Measurements from ENCODE around the gene TMEM119. TPM values are rescaled to one million over a fixed set of nuclear protein-coding genes. Genes with fewer than 3 reads are reported as not detected.
"Not testable (repeated sequence)": the region's sequence is repeated elsewhere in the genome, so short reads cannot be mapped to it uniquely, and the experiment has no call there.

The TMEM119 gene
- total RNA-seq, 1 donor: 83.3 TPM

DNA sequence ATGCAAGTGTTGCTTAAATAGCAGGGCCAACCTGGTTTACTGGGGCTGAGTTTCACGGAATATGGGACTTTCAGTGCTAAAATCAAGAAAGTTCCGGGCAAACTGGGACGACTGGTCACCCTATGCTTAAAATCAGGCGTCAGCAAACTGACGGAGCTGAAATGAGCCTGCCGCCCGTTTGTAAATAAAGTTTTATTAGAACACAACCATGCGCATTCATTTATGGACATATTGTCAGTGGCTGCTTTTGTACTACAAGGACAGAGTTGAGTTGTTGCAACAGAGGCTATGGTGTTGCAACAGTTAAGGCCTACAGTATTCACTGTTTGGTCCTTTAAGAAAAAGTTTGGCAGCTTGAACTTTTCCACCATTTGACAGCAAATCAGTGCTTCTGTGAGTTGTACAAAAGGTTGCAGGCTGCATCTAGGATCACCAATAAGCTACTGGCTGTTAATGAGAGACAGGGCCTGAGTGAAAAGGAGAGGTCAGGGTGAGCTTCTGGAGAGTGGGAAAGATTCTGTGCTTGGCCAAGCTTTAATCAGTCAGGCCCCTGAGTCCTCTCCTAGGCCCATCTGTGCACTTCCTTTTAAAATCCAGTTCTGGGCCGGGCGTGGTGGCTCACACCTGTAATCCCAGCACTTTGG, 22.5 kb upstream of the TMEM119 start:
- TF ChIP-seq, protein P1, sequence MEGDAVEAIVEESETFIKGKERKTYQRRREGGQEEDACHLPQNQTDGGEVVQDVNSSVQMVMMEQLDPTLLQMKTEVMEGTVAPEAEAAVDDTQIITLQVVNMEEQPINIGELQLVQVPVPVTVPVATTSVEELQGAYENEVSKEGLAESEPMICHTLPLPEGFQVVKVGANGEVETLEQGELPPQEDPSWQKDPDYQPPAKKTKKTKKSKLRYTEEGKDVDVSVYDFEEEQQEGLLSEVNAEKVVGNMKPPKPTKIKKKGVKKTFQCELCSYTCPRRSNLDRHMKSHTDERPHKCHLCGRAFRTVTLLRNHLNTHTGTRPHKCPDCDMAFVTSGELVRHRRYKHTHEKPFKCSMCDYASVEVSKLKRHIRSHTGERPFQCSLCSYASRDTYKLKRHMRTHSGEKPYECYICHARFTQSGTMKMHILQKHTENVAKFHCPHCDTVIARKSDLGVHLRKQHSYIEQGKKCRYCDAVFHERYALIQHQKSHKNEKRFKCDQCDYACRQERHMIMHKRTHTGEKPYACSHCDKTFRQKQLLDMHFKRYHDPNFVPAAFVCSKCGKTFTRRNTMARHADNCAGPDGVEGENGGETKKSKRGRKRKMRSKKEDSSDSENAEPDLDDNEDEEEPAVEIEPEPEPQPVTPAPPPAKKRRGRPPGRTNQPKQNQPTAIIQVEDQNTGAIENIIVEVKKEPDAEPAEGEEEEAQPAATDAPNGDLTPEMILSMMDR (IDR thresholded peaks at IDR 0.05; ENCODE audit: insufficient read depth, low read depth, low read length): no peak
- H3K4me3 ChIP-seq (ENCODE audit: low read depth, low read length): no peak overlapping the region
- peak; percentile 91 for DNase-seq (ENCODE audit: low read depth)

DNA sequence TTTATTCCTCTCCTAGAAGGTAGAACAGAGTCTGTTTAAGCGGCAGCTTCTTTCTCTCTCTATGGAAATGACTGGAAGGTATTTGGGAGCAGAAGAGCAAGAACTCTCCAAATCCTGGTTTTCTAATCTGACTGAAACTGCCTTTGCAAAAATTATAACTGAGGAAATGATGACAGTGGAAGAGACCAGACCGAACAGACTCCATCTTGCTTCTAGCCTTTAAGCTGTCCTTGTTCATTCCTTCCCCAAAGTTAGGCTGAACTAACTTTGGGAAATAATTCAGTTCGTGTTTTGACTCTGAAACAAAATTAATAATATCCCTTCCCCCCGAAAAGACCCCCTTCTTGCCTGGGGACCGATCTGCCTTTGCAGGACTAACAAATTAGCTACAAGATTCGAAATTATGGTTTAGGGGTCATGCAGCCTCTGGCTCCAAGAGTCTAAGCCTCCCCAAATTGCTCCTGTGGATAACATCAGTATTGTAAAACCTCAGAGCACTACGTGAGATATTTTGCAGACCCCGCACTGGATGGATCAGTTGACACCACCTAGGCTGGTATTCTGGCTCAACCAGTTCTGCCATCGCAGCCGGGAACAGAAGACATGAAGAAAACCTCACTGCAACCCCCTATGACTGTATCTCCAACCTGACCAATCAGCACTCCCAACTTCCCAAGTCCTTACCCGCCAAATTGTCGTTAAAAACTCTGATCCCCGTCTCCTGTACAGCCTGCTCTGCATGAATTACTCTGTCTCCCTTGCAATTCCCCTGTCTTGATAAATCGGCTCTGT, 21.7 kb upstream of the TMEM119 start:
- H3K4me3 ChIP-seq (ENCODE audit: low read depth, low read length): no peak overlapping the region
- no peak for DNase-seq (ENCODE audit: low read depth)
- TF ChIP-seq, protein P1 (IDR thresholded peaks at IDR 0.05; ENCODE audit: insufficient read depth, low read depth, low read length): no peak

DNA sequence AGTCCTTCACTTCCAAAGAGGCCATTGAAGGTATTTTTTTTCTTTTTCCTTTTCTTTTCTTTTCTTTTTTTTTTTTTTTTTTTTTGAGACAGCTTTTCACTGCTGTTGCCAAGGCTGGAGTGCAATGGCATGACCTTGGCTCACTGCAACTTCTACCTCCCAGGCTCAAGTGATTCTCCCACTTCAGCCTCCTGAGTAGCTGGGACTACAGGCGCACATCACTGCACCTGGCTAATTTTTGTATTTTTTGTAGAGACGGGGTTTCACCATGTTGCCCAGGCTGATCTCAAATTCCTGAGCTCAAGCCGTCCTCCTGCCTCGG, 21.0 kb upstream of the TMEM119 start:
- DNase-seq (ENCODE audit: low read depth); H3K4me3 ChIP-seq (ENCODE audit: low read depth, low read length): not testable (repeated sequence)

DNA sequence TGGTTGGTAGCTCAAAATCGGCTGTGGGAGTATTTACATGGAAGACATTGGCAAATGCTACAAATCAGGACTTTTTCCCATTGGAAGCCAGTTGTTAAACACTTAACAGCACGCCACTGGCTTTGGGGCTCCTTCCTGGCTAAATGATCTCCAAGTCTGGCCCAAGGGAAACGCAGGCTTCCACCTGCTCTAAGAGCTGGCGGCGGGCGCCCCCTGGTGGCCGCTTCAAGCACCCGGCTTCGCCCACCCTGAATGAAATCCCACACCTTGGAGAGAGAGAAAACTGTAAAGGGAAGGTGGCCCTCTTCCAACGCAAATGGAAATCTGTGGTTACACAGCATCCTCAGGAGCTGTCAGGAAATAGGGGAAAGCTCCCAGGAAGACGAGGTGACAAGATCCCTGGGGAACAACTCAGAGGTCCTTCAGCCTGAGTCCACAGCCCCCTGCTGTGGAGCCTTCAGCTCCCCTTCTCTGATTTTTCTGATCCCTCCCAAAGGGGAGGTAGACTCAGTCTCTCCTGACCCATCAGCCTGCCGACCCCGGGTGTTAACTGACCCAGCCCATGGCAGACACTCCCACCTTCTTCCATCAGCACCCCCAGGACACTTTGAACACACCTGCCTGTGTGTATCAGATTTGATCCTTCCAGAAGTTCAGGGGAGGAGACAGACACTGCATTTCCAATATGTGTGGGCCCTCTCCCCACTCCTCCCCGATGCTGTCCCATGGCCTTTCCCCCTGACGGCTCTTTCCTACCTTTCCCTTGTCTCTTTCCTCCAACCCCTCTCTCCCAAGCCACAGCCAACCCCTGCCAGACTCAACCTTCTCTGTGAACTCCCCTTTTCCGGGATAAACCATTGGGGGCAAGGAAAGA, 20.4 kb upstream of the TMEM119 start:
- TF ChIP-seq, protein P1 (IDR thresholded peaks at IDR 0.05; ENCODE audit: insufficient read depth, low read depth, low read length): peak; percentile 93
- peak; percentile 90 for DNase-seq (ENCODE audit: low read depth)
- H3K4me3 ChIP-seq (ENCODE audit: low read depth, low read length): no peak overlapping the region

DNA sequence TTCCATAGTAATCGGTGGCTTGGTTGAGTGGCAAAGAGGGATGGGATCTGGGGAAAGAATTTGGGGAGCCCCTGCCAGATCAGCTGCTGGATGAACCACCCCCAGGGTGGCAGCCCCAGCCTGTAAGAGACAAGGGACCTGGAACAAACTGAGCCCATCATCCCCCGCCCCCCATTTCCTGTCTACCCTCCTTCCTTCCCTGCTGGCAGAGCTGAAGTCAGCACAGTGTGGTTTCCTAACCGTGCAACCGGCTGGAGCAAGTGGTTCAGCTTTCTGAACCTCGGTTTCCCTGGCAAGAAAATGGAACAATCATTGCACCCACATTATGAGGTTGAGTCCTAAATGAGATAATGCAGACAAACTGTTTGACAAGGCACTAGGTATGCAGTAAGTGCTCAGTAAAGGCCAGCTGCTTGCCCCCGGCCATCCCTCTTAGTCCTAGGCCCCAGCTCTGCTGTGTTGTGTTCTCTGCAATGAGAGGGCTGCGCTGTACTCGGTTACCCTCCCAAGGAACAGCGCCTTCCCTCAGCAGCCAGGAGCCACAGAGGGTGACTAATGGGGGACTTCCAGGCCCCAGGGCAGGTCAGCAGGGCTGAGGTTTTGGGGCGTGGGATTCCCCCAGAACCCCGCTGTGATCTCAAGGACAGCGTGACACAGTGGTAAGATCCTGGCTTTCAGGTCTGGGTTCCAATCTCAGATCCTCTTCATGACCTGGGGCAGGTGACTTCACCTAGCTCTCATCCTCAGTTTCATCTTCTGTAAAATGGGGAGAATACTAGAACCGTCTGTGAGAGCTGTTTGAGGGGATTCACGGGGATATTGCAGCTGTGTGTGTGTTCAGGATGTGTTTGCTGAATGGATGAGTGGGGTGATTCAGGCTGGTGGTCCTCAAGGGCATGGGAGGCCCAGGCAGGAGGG, 19.3 kb upstream of the TMEM119 start:
- TF ChIP-seq, protein P1 (IDR thresholded peaks at IDR 0.05; ENCODE audit: insufficient read depth, low read depth, low read length): no peak
- no peak overlapping the region for H3K4me3 ChIP-seq (ENCODE audit: low read depth, low read length)
- DNase-seq (ENCODE audit: low read depth): peak; percentile 44

DNA sequence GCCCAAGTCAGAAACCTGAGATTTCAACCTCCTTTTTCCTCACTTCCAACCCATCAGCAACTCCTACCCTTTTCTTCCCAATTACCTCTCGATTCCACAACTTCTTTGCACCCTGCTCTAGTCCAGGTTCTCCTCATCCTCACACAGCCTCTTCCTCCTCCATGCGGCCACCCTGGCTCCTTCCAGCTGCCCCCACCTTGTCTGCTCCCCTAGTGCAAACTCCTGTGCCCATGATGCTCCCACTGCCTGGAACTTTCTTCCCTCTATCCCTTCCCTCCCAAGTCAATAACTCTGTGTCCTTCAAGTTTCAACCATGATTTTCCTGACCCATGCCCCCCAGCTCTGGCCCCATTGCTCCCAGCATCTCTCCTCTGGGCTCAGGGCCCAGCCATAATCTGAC, 18.5 kb upstream of the TMEM119 start:
- TF ChIP-seq, protein P1 (IDR thresholded peaks at IDR 0.05; ENCODE audit: insufficient read depth, low read depth, low read length): no peak
- DNase-seq (ENCODE audit: low read depth): no peak

More for the DNA sequence above, 18.5 kb upstream of the TMEM119 start:
- H3K4me3 ChIP-seq (ENCODE audit: low read depth, low read length): no peak overlapping the region
